Measurements from ENCODE around the gene ZFP3.

Gene ZFP3

DNA sequence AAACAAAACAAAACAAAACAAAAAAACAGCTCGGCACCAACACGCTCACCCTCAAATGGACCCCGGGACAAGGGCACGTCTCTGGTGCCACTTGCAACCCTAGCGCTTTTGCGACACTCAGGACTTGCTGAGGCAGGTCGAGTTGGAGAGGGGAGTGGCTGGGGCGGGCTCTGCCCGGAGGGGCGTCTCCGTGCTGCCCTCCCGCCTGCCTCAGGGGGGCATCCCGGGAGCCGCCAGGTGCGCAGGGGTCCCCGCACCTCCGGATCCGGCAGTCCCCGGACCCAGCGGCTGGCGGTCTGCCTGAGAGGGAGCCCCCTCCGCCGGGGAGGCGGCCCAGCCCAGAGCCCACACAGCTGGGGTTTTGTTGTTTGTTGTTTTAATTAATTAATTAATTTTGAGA lies 43.0 kb upstream of the ZFP3 start, which contains the start of gene SLC52A1:
TSS of gene SLC52A1 (minus strand) at position 112 of the 400 bp plus-strand sequence. CDS start 820 bp downstream, outside the sequence.
- no peak within 1 kb of the TSS for H3K27ac ChIP-seq
- TF ChIP-seq, protein P1, sequence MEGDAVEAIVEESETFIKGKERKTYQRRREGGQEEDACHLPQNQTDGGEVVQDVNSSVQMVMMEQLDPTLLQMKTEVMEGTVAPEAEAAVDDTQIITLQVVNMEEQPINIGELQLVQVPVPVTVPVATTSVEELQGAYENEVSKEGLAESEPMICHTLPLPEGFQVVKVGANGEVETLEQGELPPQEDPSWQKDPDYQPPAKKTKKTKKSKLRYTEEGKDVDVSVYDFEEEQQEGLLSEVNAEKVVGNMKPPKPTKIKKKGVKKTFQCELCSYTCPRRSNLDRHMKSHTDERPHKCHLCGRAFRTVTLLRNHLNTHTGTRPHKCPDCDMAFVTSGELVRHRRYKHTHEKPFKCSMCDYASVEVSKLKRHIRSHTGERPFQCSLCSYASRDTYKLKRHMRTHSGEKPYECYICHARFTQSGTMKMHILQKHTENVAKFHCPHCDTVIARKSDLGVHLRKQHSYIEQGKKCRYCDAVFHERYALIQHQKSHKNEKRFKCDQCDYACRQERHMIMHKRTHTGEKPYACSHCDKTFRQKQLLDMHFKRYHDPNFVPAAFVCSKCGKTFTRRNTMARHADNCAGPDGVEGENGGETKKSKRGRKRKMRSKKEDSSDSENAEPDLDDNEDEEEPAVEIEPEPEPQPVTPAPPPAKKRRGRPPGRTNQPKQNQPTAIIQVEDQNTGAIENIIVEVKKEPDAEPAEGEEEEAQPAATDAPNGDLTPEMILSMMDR (conservative IDR thresholded peaks at IDR 0.05) = no peak

DNA sequence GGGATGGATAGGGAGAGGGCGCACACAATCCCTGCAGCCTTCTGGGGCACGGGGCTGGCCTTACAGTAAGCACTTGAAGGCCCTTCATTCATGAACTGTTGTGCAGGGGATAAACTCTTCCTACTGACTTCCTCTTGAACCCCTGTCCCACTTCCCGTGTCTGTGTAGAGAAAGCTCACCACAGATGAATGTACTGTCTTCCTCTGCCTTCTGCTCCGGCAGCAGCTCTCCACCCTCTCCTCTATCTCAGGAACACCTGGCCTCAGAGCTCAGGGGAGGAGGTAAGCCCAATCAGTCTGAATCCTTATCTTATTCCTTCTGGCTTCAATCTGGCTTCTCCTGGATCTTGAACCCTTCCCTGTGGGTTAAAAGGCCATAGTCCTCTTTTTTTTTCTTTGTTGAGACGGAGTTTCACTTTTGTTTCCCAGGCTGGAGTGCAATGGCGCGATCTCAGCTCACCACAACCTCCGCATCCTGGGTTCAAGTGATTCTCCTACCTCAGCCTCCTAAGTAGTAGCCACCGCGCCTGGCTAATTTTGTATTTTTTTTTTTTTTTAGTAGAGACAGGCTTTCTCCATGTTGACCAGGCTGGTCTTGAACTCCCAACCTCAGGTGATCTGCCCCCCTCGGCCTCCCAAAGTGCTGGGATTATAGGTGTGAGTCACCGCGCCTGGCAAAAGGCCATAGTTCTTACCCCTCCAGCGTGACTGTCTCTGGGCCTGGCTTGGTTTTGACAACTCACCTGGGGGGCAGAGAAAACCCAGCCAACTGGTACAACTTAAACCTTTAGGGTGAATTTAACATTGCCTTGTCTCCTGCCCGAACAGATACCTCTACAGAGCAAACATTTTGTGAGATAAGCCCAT lies 35.9 kb upstream of the ZFP3 start:
- TF ChIP-seq, protein P1 (conservative IDR thresholded peaks at IDR 0.05) = no peak
- H3K27ac ChIP-seq = no peak overlapping the region

DNA sequence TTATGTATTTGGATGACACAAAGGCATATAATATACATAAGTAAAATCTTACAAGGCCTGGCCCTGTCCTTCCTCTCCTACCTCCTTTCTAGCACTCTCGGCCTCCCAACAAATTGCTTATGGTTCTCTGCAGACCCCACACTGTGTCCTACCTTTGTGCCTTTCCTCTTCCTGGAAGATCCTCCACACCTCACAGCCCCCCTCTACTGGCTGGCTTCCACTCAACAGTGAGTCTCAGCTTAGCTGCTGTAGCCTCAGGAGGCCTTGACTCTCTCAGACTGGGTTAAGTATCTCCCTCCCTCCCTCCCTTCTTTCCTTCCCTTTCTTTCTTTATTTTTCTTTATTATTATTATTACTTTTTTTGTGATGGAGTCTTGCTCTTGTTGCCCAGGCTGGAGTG lies 34.7 kb upstream of the ZFP3 start:
- H3K27ac ChIP-seq = no peak overlapping the region
- TF ChIP-seq, protein P1 (conservative IDR thresholded peaks at IDR 0.05) = no peak

DNA sequence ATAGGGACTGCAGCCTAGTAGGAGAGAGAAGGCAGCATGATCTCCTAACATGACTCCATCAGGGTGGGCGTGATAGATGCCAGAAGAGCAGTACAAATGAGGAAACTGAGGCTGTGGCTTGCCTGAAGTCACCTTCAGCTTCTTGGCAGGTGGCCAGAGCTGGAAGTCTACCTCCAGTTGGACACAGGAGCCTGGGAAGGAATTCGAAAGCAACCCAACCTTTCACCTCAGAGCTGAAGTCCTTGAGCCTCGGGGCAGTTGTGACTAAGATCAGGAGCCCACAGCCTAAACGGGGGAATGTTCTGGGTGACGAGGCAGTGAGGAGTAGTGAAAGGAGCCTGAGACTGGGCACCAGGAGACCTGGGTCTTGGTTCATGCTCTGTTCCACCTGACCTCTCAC lies 33.6 kb upstream of the ZFP3 start:
- TF ChIP-seq, protein P1 (conservative IDR thresholded peaks at IDR 0.05) = no peak
- no peak overlapping the region for H3K27ac ChIP-seq

DNA sequence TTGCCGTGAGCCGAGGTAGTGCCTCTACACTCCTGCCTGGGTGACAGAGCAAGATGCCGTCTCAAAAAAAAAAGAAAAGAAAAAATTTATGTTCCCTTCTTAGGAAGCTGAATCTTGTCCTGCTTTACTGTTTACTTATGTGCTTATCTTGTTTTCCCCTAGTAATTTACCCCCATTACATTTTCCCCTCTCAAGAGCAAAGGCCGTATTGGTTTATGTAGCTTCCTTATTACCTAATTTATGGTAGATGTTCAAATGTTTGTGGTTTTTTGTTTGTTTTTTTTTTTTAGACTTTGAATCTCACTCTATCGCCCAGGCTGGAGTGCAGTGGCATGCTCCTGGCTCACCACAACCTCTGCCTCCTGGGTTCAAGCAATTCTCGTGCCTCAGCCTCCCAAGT lies 32.8 kb upstream of the ZFP3 start:
- TF ChIP-seq, protein P1 (conservative IDR thresholded peaks at IDR 0.05) = no peak
- H3K27ac ChIP-seq = no peak overlapping the region

DNA sequence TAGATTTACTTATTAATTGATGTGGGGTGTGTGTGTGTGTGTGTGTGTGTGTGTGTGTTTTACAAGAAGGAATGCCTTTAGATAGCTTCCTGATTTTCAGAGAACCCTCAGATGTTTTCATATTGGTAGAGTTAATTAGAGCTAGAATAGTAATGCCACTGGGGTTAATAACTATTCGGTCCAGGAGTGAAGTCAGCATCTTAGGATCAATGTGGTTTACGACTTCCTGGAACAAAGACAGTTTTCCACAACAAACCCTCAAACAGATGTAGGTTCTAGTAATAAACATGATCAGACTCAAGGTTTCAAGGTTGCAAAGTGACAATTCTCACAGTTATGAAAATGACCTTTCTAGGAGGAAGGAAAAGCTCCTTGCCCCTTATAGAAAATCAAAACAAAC lies 30.8 kb upstream of the ZFP3 start:
- H3K27ac ChIP-seq = no peak overlapping the region
- TF ChIP-seq, protein P1 (conservative IDR thresholded peaks at IDR 0.05) = no peak

DNA sequence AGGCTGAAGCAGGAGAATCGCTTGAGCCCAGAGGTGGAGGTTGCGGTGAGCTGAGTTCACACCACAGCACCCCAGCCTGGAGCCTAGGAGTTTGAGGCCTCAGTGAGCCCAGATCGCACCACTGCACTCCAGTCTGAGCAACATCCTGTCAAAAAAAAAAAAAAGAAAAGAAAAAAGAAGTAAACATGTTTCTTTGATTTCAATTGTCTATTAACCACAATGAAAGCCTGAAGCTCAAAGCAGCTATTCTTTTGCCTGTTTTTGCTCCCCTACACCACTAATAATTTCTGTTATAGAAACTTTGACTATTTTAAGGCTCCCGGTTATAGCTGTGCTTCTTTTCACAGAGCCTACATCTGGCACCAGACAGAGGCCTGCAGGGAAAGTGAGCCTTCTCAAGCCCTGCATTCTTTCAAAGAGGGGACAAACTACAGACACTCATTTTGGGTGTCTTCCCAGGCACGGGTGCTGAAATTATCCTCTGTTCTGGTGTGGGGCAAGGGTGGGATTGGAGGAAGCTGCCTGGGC lies 28.9 kb upstream of the ZFP3 start:
- no peak overlapping the region for H3K27ac ChIP-seq

More for the DNA sequence above, 28.9 kb upstream of the ZFP3 start:
- TF ChIP-seq, protein P1 (conservative IDR thresholded peaks at IDR 0.05) = no peak
